ENCODE results near the gene CD33. TPM values are rescaled to one million over a fixed set of nuclear protein-coding genes. Genes with fewer than 3 reads are reported as not detected.

Gene CD33
- total RNA-seq, 1 experiment from 2014 or later, result 0.35 TPM

- Histone ChIP-seq H3K9ac (ENCODE audit: extremely low read depth, insufficient read length, low read length) (no peak overlapping the region), H3K18ac (ENCODE audit: insufficient read length, low read depth, low read length) (no peak overlapping the region), H2BK120ac (ENCODE audit: low read depth, low read length, poor library complexity, severe bottlenecking) (no peak overlapping the region), H3K23ac (ENCODE audit: insufficient read length, low read depth, low read length) (no peak overlapping the region), H4K20me1 (ENCODE audit: control insufficient read depth, insufficient read depth, insufficient read length) (no peaks in the 10 kb centered on the region), H4K8ac (replicated peaks; ENCODE audit: insufficient read length, low read depth, low read length) (no peak overlapping the region), H2AFZ (ENCODE audit: low read length) (no peak overlapping the region), H3T11ph (ENCODE audit: low read length) (no peak overlapping the region), H3K23me2 (ENCODE audit: insufficient read length, low read depth, low read length, poor library complexity, severe bottlenecking) (peaks cover 3% of the 10 kb centered on the region), H3K56ac (ENCODE audit: insufficient read length, low read depth, low read length) (no peak overlapping the region), H3K9me3 (ENCODE audit: control insufficient read depth, low read depth, low read length) (no peaks in the 10 kb centered on the region), H2AK5ac (ENCODE audit: insufficient read length, low read length) (no peak overlapping the region), H2BK12ac (ENCODE audit: insufficient read length, low read depth, low read length) (no peak overlapping the region), H3K79me1 (ENCODE audit: insufficient read depth, low read depth, low read length, poor library complexity, severe bottlenecking) (no peaks in the 10 kb centered on the region), H2BK15ac (ENCODE audit: low read depth, low read length) (no peak overlapping the region; the same call in 1 of the 2 replicates), H4K91ac (ENCODE audit: insufficient read length, low read depth, low read length) (no peak overlapping the region), H3K79me2 (ENCODE audit: insufficient read depth, low read length) (no peaks in the 10 kb centered on the region), H3K4me1 (ENCODE audit: insufficient read depth, low read length) (no peaks in the 10 kb centered on the region), H3K4ac (ENCODE audit: low read depth, low read length) (no peak overlapping the region), H2BK20ac (ENCODE audit: low read depth, low read length, poor library complexity, severe bottlenecking) (no peak overlapping the region), H3K27me3 (ENCODE audit: insufficient read depth, low read length) (no peaks in the 10 kb centered on the region), H3K27ac (ENCODE audit: insufficient read length, low read depth, low read length) (no peak overlapping the region), H2BK5ac (ENCODE audit: insufficient read length, low read length) (no peak overlapping the region), H4K5ac (ENCODE audit: insufficient read length, low read depth, low read length) (no peak overlapping the region), H3K14ac (ENCODE audit: insufficient read depth, low read length) (no peak overlapping the region), H3K4me2 (ENCODE audit: insufficient read depth, insufficient read length, low read length) (no peak overlapping the region)
- Mint-ChIP-seq H3K27me3 (ENCODE audit: low read depth) (peaks cover 20% of the 10 kb centered on the region), H3K36me3 (ENCODE audit: insufficient read depth in 1 of 3, low read depth in 3 of 3) (no peaks in the 10 kb centered on the region; a peak in 1 of 7 replicates), H3K9me3 (peaks cover 0 to 84% of the 10 kb centered on the region in 2 experiments; a peak in 4 of 5 replicates), H3K27ac (peak overlapping the region in 1 of 3 experiments; percentile 96; a peak in 1 of 7 replicates), H3K4me1 (no peaks in the 10 kb centered on the region), H3K4me3 (no peak overlapping the region)
- TF ChIP-seq CTCF (conservative IDR thresholded peaks at IDR 0.05), result no peak
- no peak for DNase-seq
- no CpG with 5 or more reads among the region's 10 CpGs for WGBS (ENCODE audit: extremely low coverage, insufficient read length, low lambda C conversion rate)
These were observed 24.7 kb upstream of the CD33 start for GRCh38 chr19:51200071-51200666.

Data from H9 (cell line).